OCI-LY1 (cell line): ENCODE data around the gene GNAI1.

Experiments
- H2AFZ ChIP-seq: fragments of 200-600 bp; sonication (generic), shearing (Covaris generic); 2 replicates; pipeline ENCODE4 v1.6.0; 2014; ENCODE audit warnings: antibody characterized with exemption, mild to moderate bottlenecking, low read length
- H3F3A ChIP-seq: fragments of 200-600 bp; sonication (generic), shearing (Covaris generic); 2 replicates; pipeline ENCODE4 v1.6.0; 2014; ENCODE audit warnings: mild to moderate bottlenecking, antibody characterized with exemption, low read length, moderate library complexity; ENCODE audit not compliant: insufficient read depth
- H3K27ac ChIP-seq: fragments of 200-600 bp; sonication (generic); 2 replicates; pipeline ENCODE4 v1.5.1; 2014; ENCODE audit warnings: low read length, mixed run types, mild to moderate bottlenecking, low read depth; ENCODE audit not compliant: poor library complexity, severe bottlenecking
- H3K27me3 ChIP-seq: fragments of 200-600 bp; sonication (generic); 2 replicates; pipeline ENCODE4 v1.6.0; 2014; ENCODE audit warnings: antibody characterized with exemption, mild to moderate bottlenecking, low read length, moderate library complexity; ENCODE audit not compliant: insufficient read depth
- H3K36me3 ChIP-seq: fragments of 200-600 bp; sonication (generic); 2 replicates; pipeline ENCODE4 v1.6.1; 2014; ENCODE audit warnings: mild to moderate bottlenecking, antibody characterized with exemption, low read length, moderate library complexity, mixed read lengths; ENCODE audit not compliant: insufficient read depth
- H3K4me1 ChIP-seq: fragments of 200-600 bp; sonication (generic); 2 replicates; pipeline ENCODE4 v1.5.1; 2014; ENCODE audit warnings: mild to moderate bottlenecking, low read length, moderate library complexity; ENCODE audit not compliant: insufficient read depth, severe bottlenecking
- H3K4me2 ChIP-seq: fragments of 200-600 bp; sonication (generic), shearing (Covaris generic); 2 replicates; pipeline ENCODE4 v1.6.1; 2014; ENCODE audit warnings: low read length
- H3K4me3 ChIP-seq: fragments of 200-600 bp; sonication (generic); 2 replicates; pipeline ENCODE4 v1.5.1; 2014; ENCODE audit warnings: low read length, low read depth, mild to moderate bottlenecking, mixed read lengths; ENCODE audit not compliant: poor library complexity, severe bottlenecking
- H3K79me2 ChIP-seq: fragments of 200-600 bp; shearing (Covaris generic); 2 replicates; pipeline ENCODE4 v1.6.1; 2016; ENCODE audit warnings: mixed run types, low read length, mixed read lengths; ENCODE audit not compliant: insufficient read depth
- H3K9ac ChIP-seq: fragments of 200-600 bp; sonication (generic), shearing (Covaris generic); 2 replicates; pipeline ENCODE4 v1.6.1; 2014; ENCODE audit warnings: mild to moderate bottlenecking, low read length, mixed read lengths
- H3K9me2 ChIP-seq: fragments of 200-600 bp; sonication (generic), shearing (Covaris generic); 2 replicates; pipeline ENCODE4 v1.6.1; 2014; ENCODE audit warnings: low read depth, mild to moderate bottlenecking, low read length, mixed read lengths
- H3K9me3 ChIP-seq: fragments of 200-600 bp; shearing (Covaris generic); 2 replicates; pipeline ENCODE4 v1.6.1; 2014; ENCODE audit warnings: low read length, mixed read lengths
- H4K20me1 ChIP-seq: fragments of 200-600 bp; sonication (generic), shearing (Covaris generic); 2 replicates; pipeline ENCODE4 v1.6.0; 2016; ENCODE audit warnings: mild to moderate bottlenecking, low read length; ENCODE audit not compliant: insufficient read depth
- EZH2 ChIP-seq: fragments of 200-600 bp; sonication (generic), shearing (Covaris generic); IDR thresholded peaks from 2 replicates; pipeline ENCODE4 v1.8.0; 2017; ENCODE audit warnings: borderline replicate concordance, mixed run types, mild to moderate bottlenecking, antibody characterized with exemption, low read length, moderate library complexity, mixed read lengths
- TF ChIP-seq, protein P1 (sequence below): fragments of 200-600 bp; sonication (generic), shearing (Covaris generic); IDR thresholded peaks from 2 replicates; pipeline ENCODE4 v1.5.1; 2017; ENCODE audit warnings: mild to moderate bottlenecking, antibody characterized with exemption, low read length, moderate library complexity, mixed read lengths

GNAI1 gene

DNA sequence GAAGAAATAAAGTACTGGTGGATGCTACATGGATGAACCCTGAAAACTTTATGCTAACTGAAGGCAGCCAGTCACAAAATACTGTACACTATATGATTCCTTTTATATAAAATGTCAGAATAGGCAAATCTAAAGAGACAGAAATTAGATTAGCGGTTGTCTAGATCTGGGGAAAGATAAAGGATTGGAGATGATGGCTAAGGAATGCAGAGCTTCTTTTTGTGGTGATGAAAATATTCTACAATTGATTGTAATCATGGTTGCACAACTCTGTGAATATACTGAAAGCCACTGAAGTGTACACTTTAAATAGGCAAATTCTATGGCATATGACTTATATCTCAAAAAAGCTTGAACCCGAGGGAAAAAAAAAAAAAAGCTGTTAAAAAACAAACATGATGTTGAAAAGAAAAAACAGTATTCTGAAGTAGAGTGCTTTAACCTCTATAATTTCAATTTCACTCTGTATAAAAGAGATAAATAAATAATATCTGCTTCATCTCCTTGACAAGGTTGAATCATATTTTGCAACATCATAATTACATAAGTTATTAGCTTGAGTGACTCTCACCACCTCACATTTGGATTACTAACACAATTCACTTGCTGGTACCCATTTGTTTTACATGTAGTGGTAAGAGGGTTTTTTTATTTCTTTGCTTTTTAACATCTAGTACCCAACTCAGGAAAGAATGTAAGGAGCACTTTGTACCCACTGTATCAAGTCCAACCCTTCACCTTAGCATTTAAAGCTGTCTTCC lies 2.8 kb upstream of the GNAI1 start:
- no peaks in the 10 kb centered on the region for H3F3A ChIP-seq
- H2AFZ ChIP-seq: no peak overlapping the region
- H3K27me3 ChIP-seq: no peaks in the 10 kb centered on the region
- no peaks in the 10 kb centered on the region for H3K36me3 ChIP-seq
- H3K9me2 ChIP-seq: no peaks in the 10 kb centered on the region
- no peak overlapping the region for H3K4me2 ChIP-seq
- TF ChIP-seq, protein P1, sequence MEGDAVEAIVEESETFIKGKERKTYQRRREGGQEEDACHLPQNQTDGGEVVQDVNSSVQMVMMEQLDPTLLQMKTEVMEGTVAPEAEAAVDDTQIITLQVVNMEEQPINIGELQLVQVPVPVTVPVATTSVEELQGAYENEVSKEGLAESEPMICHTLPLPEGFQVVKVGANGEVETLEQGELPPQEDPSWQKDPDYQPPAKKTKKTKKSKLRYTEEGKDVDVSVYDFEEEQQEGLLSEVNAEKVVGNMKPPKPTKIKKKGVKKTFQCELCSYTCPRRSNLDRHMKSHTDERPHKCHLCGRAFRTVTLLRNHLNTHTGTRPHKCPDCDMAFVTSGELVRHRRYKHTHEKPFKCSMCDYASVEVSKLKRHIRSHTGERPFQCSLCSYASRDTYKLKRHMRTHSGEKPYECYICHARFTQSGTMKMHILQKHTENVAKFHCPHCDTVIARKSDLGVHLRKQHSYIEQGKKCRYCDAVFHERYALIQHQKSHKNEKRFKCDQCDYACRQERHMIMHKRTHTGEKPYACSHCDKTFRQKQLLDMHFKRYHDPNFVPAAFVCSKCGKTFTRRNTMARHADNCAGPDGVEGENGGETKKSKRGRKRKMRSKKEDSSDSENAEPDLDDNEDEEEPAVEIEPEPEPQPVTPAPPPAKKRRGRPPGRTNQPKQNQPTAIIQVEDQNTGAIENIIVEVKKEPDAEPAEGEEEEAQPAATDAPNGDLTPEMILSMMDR: no peak
- no peak overlapping the region for H3K4me3 ChIP-seq
- H3K9ac ChIP-seq: no peak overlapping the region
- H3K9me3 ChIP-seq: no peaks in the 10 kb centered on the region
- no peaks in the 10 kb centered on the region for H4K20me1 ChIP-seq
- no peak overlapping the region for H3K27ac ChIP-seq
- no peaks in the 10 kb centered on the region for H3K4me1 ChIP-seq
- H3K79me2 ChIP-seq: no peaks in the 10 kb centered on the region

DNA sequence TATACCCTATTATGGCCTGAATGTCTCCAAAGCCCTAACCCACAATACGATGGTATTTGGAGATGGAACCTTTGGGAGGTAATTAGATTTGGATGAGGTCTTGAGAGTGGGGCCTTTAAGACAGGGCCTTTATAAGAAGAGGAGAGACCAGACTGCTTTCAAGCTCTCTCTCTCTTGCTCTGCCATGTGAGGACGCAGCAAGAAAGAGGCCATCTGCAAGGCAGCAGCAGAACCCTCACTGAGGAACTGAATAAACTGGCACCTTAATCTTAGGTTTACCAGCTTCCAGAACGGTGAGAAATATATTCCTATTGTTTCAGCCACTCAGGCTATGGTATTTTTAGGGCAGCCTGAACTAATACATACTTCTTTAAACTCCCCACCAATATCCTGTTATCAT lies 2.0 kb upstream of the GNAI1 start:
- no peaks in the 10 kb centered on the region for H3K4me1 ChIP-seq
- no peaks in the 10 kb centered on the region for H3K9me3 ChIP-seq
- H3K9me2 ChIP-seq: no peaks in the 10 kb centered on the region
- no peak overlapping the region for H3K4me3 ChIP-seq
- H3K27me3 ChIP-seq: no peaks in the 10 kb centered on the region
- H3K9ac ChIP-seq: no peak overlapping the region
- no peaks in the 10 kb centered on the region for H4K20me1 ChIP-seq
- H3K79me2 ChIP-seq: no peaks in the 10 kb centered on the region
- H3F3A ChIP-seq: no peaks in the 10 kb centered on the region
- no peaks in the 10 kb centered on the region for H3K36me3 ChIP-seq
- no peak overlapping the region for H3K4me2 ChIP-seq
- no peak overlapping the region for H3K27ac ChIP-seq
- H2AFZ ChIP-seq: no peak overlapping the region
- TF ChIP-seq, protein P1: no peak
- TF ChIP-seq EZH2: no peak

DNA sequence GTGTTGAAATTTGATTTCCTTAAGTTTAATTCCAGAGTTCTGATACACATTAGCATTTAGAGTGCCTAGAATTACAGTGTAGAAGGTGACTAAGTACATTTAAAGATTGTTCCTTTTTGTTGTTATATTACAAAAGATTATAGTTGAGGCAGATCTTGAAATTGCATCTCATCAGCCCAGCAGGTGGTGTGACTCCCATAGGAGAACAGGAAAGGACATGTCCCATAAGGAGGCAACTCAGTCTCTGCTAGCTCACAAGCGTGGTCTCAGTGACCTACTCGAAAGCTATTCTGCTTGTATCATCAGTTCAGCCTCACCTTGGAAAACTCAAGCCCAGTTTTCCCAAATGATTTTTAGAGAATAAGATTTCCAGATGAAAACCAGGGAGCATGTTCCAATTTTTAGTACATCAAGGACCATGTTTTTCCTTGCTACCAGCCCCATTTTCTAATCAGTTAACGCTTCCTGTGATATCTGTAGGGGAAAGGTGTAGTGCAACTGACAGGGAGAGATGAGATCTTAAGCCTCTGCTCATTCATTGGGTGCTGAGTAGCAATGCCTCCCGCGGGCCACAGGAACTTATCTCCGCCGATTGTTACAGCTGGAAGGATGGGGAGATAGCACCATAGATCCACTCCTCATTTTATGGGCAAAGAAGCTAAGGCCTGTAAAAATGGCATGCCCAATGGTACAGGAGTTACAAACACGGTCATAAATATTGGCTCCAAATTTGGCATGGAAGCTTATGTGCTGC lies 1.1 kb upstream of the GNAI1 start:
- Histone ChIP-seq H3K27ac (no peak overlapping the region), H3K27me3 (no peaks in the 10 kb centered on the region)

More for the DNA sequence above, 1.1 kb upstream of the GNAI1 start:
- Histone ChIP-seq H3K9me3 (no peaks in the 10 kb centered on the region), H3K36me3 (no peaks in the 10 kb centered on the region), H3K4me2 (no peak overlapping the region), H4K20me1 (no peaks in the 10 kb centered on the region), H3K9me2 (no peaks in the 10 kb centered on the region), H3K9ac (no peak overlapping the region), H3K79me2 (no peaks in the 10 kb centered on the region), H3K4me3 (no peak overlapping the region), H3K4me1 (no peaks in the 10 kb centered on the region), H2AFZ (no peak overlapping the region), H3F3A (no peaks in the 10 kb centered on the region)
- TF ChIP-seq, protein P1: no peak
- TF ChIP-seq EZH2: no peak
